22Rv1 (cell line): ENCODE results near the gene DAP3.
"Not testable (repeated sequence)": the region's sequence is repeated elsewhere in the genome, so short reads cannot be mapped to it uniquely, and the experiment has no call there.

Experiments
- ZFX ChIP-seq: fragments of 450-650 bp; IDR thresholded peaks from 2 replicates; pipeline ENCODE4 v1.6.1; 2017; ENCODE audit warnings: antibody characterized with exemption, borderline replicate concordance
- TF ChIP-seq, protein P1 (sequence below): fragments of 450-650 bp; IDR thresholded peaks from 2 replicates; pipeline ENCODE4 v1.5.1; 2017; ENCODE audit warnings: mild to moderate bottlenecking

DNA sequence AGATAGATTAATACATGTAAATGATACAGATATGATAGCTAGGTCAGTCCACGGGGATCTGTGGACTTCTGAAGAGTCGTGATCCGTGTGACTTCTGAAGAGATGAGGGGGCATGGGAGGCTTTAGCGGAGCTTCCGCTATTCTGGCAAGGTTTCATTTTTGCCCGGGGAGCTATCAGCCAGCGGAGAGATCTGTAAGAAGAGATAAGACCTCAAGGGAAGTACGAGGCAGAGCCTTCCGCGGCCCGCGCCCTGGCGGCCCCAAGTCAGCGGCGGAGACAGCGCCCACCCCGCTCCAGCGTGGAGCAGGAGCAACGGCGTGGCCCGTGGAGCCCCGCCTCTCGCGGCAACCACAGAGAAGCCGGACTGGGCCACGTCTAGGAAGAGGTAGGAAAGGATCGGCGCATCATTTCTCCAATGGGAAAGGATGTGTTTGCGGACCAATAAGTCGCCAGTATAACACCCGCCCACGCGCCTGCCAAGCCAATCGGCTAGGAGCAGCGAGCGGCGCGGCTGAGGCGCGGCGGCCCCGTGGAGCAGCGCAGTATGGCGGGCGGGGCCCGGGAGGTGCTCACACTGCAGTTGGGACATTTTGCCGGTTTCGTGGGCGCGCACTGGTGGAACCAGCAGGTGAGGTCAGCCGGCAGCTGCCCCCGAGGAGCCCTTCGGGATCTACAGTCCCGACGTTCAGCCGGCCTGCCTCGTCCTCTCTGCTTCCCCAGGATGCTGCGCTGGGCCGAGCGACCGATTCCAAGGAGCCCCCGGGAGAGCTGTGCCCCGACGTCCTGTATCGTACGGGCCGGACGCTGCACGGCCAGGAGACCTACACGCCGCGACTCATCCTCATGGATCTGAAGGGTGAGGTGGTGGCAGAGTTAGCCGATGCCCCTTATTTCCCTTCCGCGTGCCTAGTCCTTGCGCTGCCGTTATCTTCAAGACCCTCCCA, 56.7 kb downstream of the DAP3 start:
- TF ChIP-seq, protein P1, sequence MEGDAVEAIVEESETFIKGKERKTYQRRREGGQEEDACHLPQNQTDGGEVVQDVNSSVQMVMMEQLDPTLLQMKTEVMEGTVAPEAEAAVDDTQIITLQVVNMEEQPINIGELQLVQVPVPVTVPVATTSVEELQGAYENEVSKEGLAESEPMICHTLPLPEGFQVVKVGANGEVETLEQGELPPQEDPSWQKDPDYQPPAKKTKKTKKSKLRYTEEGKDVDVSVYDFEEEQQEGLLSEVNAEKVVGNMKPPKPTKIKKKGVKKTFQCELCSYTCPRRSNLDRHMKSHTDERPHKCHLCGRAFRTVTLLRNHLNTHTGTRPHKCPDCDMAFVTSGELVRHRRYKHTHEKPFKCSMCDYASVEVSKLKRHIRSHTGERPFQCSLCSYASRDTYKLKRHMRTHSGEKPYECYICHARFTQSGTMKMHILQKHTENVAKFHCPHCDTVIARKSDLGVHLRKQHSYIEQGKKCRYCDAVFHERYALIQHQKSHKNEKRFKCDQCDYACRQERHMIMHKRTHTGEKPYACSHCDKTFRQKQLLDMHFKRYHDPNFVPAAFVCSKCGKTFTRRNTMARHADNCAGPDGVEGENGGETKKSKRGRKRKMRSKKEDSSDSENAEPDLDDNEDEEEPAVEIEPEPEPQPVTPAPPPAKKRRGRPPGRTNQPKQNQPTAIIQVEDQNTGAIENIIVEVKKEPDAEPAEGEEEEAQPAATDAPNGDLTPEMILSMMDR: 0 out of 2 replicates have a peak, but pooled peaks have one; percentile 12
- TF ChIP-seq ZFX: not testable (repeated sequence)
